A204.1 (cell line): ENCODE data around the gene SH3GL3.
A peak's percentile ranks its signal among the peaks of the same experiment; 100 is the strongest.

ENCODE experiments used
- FAIRE-seq: peaks from 2 replicates; lab custom pipeline; 2012; peaks lifted over from hg19 to GRCh38; lab: Jason Lieb, UNC

The SH3GL3 gene

DNA sequence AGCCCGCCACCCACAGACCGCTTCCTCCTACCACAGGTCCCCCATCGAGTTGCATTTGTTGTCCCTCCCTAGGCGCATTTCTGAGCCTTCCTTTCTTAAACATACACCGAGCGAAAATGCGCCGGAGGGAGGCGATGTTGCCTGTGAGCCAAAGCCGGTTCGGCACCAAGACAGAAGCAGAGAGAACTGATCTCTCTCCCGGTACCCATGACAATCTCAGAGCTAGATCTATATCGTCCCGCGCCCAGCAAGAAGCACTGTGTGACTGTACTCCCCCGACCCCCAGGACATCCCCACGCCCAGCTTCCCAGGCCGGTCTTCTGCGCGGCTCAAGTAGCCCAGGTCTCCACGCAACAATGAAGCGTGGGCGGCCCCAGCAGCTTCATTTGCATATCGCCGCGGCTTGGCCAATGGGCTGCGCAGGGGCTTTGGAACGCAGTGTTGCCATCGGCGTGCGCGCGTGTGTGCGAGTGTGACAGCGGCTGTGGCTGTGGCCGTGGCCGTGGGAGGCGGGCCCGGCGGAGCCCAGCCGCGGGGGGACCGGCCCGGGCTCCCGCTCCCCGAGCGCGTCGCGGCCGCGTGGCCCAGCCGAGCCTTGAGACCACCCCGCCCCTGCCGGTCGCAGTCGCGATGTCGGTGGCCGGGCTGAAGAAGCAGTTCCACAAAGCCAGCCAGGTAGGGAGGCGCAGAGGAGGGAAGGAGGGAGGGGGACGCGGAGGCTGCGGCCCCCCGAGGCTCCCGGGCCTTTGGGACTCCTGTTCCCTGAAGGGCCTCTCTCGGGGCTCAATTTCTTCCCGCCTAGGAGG, at the start of gene SH3GL3:
TSS of gene SH3GL3 (plus strand) at position 438 of the 806 bp plus-strand sequence. CDS start at position 631, 193 bp downstream.
- no peak for FAIRE-seq

- no peak for FAIRE-seq
Measured at GRCh38 chr15:83398626-83399025, 48.5 kb upstream of the SH3GL3 start.

DNA sequence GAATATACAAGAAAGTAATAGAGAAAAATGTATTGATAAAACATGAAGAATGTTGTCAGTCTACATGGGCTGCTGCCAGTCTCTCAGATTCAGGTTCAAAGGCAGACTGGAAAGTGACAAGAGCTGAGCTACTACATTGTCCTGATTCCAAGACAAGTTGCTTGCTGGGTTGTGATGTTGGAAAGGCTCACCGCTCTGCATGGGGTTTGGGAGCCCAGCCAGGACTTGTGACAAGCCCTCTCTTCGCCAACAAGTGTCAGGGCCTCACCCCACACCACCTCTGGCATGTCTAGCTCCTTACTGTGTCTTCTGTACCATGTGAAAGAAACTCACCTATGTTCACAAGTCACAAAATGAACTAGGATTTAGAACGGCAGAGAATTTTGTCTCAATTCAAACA, 43.0 kb upstream of the SH3GL3 start:
- no peak for FAIRE-seq

DNA sequence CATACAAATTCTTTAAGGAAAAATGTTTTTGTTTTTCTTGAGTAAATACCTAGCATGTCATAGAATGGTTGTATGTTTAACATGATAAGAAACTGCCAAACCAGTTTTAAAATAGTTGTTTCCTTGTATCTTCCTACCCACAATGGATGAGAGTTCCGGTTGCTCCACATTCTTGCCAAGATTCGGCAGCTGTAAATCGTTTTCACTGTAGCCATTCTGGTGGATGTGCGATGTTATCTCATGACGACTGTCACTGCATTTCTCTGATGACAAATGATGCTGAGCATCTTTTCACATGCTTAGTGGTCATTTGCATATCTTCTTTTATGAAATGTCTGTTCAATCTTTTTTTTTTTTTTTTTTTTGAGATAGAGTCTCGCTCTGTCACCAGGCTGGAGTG, 36.6 kb upstream of the SH3GL3 start:
- FAIRE-seq, result no peak

- no peak for FAIRE-seq
Measured at GRCh38 chr15:83413054-83413719, 34.0 kb upstream of the SH3GL3 start.

GRCh38 chr15:83422081-83422480, 25.1 kb upstream of the SH3GL3 start:
- FAIRE-seq, result no peak

DNA sequence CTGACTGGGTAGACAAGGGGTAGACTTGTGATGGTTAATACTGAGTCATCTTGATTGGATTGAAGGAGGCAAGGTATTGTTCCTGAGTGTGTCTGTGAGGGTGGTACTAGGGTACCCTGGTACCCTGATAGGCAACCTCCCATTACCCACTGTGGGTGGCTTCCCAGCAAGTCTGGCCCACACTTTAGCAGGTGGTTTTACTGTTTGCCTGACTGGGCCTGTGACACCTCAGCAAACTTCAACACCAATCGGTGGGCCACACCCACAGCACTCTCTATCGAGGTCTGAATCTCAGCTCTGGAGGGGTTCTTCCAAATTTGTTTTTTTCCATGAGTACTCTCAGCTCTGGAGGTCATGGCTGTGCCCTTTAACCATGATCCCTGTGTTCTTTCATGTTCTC, 24.6 kb upstream of the SH3GL3 start:
- no peak for FAIRE-seq

DNA sequence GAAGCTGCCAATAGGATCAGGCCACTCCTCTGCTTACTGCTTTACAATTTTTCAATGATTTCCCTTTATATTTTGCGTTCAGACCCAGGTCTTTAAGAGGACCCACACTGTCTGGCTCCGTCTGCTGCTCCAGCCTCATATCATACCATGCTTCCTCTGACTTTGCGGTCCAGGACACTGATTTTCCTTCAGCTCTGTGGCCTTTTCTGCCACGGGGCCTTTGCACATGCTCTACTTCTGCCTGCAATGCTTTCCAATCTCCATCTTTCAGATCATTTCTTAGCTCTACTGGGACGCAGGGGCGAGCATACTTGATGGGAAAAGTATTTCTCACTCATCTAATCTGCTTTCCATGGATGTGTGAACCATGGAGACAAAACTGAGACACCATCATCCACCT, 23.0 kb upstream of the SH3GL3 start:
- no peak for FAIRE-seq

GRCh38 chr15:83430441-83430840, 16.7 kb upstream of the SH3GL3 start:
- FAIRE-seq, result no peak

DNA sequence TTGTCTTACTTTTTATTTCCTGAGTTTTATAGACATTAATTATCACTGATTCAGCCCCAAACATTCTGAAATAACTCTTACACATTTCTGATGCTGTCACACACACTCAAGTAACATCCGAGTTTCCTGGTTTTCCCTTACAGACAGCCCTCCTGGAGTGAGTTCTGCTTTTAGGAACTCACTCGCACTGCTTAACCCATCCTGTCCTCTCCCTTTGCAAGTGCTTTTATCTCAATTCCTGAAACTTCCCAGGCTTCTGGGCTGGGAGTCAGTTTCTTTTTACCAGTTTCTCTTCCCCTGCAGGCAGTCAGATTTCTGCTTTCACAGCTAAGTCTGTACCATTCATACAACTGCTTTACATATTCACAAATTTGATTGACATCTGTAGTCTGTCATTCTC, 15.6 kb upstream of the SH3GL3 start:
- no peak for FAIRE-seq

GRCh38 chr15:83435202-83435601, 11.9 kb upstream of the SH3GL3 start:
- no peak for FAIRE-seq

DNA sequence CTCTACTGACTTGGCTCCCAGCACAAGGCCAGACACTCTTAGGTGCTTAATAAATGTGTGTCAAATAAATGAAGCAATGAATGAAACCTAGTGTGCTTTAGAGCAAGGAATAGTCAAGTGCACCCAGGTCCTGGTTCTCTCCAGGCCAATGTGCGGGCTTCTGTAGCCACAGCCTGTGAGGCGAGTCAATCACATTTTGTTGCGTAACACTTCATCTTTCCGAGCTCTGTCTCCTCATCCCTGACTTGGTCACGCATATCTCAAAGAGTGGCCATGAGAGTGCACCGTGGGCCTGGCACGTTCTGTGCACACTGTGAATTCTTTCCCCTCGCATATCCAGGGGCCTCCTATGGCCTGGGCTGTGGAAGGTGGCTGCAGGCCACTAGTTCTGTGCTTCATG, 11.4 kb upstream of the SH3GL3 start:
- FAIRE-seq, result no peak

DNA sequence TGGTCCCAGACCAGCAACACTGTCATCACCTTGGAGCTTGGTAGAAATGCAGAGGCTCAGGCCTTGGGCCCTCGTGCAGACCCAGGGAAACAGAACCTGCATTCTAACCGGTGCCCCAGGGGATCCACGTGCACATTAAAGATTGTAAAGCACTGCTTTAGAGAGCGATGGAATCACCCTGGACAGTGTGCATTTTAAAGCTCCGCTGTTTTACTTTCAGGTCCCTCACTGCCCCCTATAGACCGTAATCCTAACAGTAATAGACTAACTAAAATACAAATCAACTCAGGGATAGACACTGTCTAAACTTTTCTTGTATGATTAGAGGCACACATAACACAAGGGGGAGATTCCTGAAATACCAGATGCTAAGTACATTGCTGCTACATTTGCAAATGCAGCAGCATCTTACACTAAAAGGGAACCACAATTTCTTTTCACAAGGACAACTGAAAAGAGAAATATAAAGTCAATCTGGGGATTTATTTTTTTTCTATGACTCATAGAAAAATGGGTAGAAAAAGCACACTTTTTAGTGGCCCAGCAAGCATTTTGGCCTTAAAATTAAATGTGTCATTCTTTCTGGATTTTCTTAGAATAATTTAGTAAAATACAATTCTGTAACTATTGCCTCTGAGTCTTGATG, 10.5 kb upstream of the SH3GL3 start:
- FAIRE-seq, result peak; percentile 76

GRCh38 chr15:83443076-83443847, 3.9 kb upstream of the SH3GL3 start:
- FAIRE-seq, result no peak

DNA sequence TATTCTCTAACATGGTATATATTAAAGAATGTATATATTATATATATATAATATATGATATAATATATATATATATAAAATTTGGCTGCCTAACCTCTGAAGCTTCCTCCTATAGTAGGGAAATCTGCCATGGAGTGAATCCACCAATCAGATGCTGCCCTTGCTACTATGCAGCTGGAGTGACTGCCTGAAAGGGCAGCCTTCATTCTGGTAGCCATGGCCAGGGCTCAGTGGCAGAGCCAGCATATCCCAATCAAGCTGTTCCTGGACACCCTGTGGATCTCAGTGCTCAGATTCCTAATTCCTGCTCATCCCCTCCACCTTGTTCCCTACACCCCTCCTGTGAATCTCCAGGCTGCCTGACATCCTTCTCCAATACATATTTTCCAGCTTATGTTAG, 2.2 kb upstream of the SH3GL3 start:
- no peak for FAIRE-seq

DNA sequence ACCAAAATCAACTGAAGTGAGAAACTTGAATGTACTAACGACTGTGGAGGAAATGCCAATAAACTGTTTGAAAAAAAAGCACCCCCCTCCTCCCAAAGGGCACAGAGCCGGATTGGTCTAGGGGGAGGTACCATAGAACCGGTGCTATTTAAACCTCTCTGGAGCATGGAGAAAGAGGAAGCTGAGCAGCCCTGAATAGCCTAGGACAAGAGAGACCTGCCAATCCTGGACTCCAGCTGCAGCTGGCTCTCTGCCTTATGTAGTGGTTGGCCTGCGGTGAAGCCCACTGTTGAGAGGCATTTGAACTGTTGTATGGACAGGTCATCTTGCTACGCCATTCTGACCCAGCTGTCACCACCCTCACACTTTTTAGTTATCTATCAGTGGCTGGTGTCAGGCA, 1.5 kb upstream of the SH3GL3 start:
- FAIRE-seq, result no peak

DNA sequence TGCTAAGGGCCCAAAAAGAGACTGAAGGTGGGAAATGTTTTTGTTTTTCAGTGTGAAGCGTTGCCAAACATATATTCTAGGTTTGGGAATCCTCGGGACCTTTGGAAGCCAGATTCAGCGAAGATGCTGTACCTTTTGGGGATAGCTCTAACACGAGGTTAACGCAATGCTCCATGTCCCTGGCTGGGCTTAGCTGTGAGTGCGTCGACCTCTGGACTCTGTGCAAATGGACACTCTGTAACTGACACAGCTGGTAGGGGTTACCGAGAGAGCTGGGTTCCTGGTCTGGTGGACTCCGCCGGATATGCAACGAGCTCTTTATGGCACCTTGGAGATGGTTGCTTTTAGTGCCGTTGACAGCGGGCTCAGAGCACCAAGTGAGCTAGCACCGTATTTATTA, 724 bp upstream of the SH3GL3 start:
- FAIRE-seq, result no peak

- no peak for FAIRE-seq
Measured at GRCh38 chr15:83449250-83449671, 2.1 kb downstream of the SH3GL3 start.

- no peak for FAIRE-seq
Measured at GRCh38 chr15:83449937-83450506, 2.9 kb downstream of the SH3GL3 start.

- no peak for FAIRE-seq
Measured at GRCh38 chr15:83457149-83457548, 10.0 kb downstream of the SH3GL3 start.

GRCh38 chr15:83458381-83458780, 11.2 kb downstream of the SH3GL3 start:
- FAIRE-seq, result no peak

DNA sequence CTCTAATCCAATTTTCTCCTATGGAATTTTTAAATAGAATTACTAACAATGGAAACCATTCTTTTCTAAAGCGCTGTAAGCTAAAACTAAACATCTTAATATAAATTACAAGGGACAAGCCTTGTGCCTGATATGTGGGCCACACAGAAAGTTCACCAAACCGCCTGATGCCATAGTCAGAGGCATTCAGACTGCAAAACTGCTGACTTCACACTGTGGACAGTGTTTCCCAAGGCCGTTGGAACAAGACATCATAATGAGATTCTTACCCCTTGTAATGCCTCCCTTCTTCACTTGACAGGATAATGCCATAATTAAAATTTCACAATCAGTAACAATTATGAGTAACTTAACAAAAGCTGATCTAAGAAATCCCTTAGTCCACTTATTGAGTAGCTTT, 14.9 kb downstream of the SH3GL3 start:
- no peak for FAIRE-seq
